ENCODE results near the gene NDNF. TPM values are rescaled to one million over a fixed set of nuclear protein-coding genes. Genes with fewer than 3 reads are reported as not detected.

Gene NDNF
- total and polyA plus RNA-seq, 5 donors from 2014 or later: 0.11 TPM; not detected in 4

DNA sequence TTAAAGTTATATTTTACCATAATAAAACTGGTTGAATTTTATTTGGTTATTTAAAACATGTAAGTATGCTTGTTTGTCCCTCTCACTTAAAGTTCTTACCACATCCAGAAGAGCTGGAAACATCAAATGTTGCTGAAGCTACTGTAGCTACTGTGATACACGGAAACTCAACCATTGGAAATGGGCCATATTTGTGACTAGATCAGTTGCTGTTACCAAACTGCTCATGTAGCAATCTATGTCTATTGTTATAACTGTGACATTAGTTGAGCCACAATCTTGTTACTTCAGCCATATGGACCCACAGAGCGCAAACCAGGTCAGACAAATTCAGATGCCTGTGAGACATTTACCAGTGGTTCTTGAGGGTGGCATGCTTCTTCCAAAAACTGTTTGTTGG, 41.6 kb downstream of the NDNF start:
- Histone ChIP-seq H3K9me3 (ENCODE audit: control insufficient read depth in 2 of 2, low read length in 2 of 2) (no peaks in the 10 kb centered on the region), H3K4me3 (ENCODE audit: low read depth, low read length) (no peak overlapping the region)

DNA sequence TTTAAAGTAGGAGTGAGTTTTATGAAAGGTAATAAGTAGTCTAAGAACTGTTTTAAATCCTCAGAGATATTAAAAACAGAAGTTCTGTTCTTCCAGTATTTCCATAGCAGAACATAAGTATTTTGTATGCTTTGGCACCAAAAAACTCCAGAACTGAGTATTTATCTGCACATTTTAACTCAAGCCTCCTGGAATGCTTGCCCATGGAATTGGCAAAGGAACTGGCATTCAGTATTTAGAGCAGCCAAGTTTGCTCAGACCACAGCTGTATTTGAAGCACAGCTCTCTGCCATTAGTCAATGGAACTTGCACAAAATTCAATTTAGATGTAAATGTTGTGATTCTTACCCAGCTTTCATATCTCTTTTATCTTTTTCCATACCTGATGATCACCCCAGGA, 42.2 kb downstream of the NDNF start:
- Mint-ChIP-seq H3K9me3 (peaks cover 0 to 5% (median 0%) of the 10 kb centered on the region in 7 donors), H3K4me1 (no peaks in the 10 kb centered on the region)
- no peaks in the 10 kb centered on the region for H3K9me3 ChIP-seq (ENCODE audit: control insufficient read depth in 2 of 2, low read length in 2 of 2)

More for the DNA sequence above, 41.6 kb downstream of the NDNF start:
- H3K36me3 ChIP-seq (ENCODE audit: control insufficient read depth, insufficient read depth, low read length): no peaks in the 10 kb centered on the region
- no peaks in the 10 kb centered on the region for H3K4me1 ChIP-seq (ENCODE audit: control insufficient read depth, insufficient read depth, low read length, poor library complexity, severe bottlenecking)
- ATAC-seq (ENCODE audit: low read depth in 2 of 2): no peak
- peaks cover 46% of the 10 kb centered on the region for H3K27me3 Mint-ChIP-seq
- H3K27me3 ChIP-seq (ENCODE audit: control insufficient read depth, insufficient read depth, low read length): peaks cover 8% of the 10 kb centered on the region
- no peak overlapping the region for H3K27ac ChIP-seq (ENCODE audit: insufficient read depth, low read length, poor library complexity, severe bottlenecking)
- DNase-seq: no peak
- H3K36me3 Mint-ChIP-seq: no peaks in the 10 kb centered on the region
- no peaks in the 10 kb centered on the region for H3K4me1 Mint-ChIP-seq
- H3K27ac Mint-ChIP-seq: no peak overlapping the region
- H3K4me3 Mint-ChIP-seq: no peak overlapping the region
- H3K9me3 Mint-ChIP-seq: peaks cover 0 to 5% (median 0%) of the 10 kb centered on the region in 7 donors

DNA sequence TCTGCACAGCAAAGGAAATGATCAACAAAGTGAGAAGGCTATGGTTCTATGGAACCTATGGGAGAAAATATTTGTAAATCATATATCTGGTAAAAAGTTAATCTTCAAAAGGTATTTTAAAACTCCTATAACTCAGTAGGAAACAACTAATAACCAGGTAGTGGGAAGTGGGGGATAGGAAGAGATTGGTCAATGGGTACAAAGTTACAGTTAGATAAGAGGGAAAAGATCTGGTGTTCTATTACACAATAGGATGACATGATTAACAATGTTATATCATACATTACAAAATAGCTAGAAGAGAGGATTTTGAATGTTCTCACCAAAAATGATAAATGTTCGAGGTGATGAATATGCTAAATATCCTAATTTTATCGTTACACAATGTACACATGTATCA, 46.3 kb downstream of the NDNF start:
- Histone ChIP-seq H3K27ac (ENCODE audit: insufficient read depth, low read length, poor library complexity, severe bottlenecking) (no peak overlapping the region), H3K4me3 (ENCODE audit: low read depth, low read length) (no peak overlapping the region), H3K4me1 (ENCODE audit: control insufficient read depth, insufficient read depth, low read length, poor library complexity, severe bottlenecking) (no peaks in the 10 kb centered on the region), H3K27me3 (ENCODE audit: control insufficient read depth, insufficient read depth, low read length) (peaks cover 6% of the 10 kb centered on the region), H3K36me3 (ENCODE audit: control insufficient read depth, insufficient read depth, low read length) (no peaks in the 10 kb centered on the region), H3K9me3 (ENCODE audit: control insufficient read depth in 2 of 2, low read length in 2 of 2) (no peaks in the 10 kb centered on the region)
- Mint-ChIP-seq H3K9me3 (peaks cover 0 to 5% (median 0%) of the 10 kb centered on the region in 7 donors), H3K4me1 (no peaks in the 10 kb centered on the region), H3K27ac (no peak overlapping the region), H3K27me3 (peaks cover 33% of the 10 kb centered on the region), H3K36me3 (no peaks in the 10 kb centered on the region), H3K4me3 (no peak overlapping the region)
- ATAC-seq (ENCODE audit: low read depth in 2 of 2): no peak
- no peak for DNase-seq

More for the DNA sequence above, 42.2 kb downstream of the NDNF start:
- Histone ChIP-seq H3K27me3 (ENCODE audit: control insufficient read depth, insufficient read depth, low read length) (peaks cover 10% of the 10 kb centered on the region), H3K27ac (ENCODE audit: insufficient read depth, low read length, poor library complexity, severe bottlenecking) (no peak overlapping the region), H3K36me3 (ENCODE audit: control insufficient read depth, insufficient read depth, low read length) (no peaks in the 10 kb centered on the region), H3K4me1 (ENCODE audit: control insufficient read depth, insufficient read depth, low read length, poor library complexity, severe bottlenecking) (no peaks in the 10 kb centered on the region), H3K4me3 (ENCODE audit: low read depth, low read length) (no peak overlapping the region)
- H3K4me3 Mint-ChIP-seq: no peak overlapping the region
- no peak for DNase-seq
- H3K36me3 Mint-ChIP-seq: no peaks in the 10 kb centered on the region
- peaks cover 47% of the 10 kb centered on the region for H3K27me3 Mint-ChIP-seq
- no peak for ATAC-seq (ENCODE audit: low read depth in 2 of 2)
- H3K27ac Mint-ChIP-seq: no peak overlapping the region

DNA sequence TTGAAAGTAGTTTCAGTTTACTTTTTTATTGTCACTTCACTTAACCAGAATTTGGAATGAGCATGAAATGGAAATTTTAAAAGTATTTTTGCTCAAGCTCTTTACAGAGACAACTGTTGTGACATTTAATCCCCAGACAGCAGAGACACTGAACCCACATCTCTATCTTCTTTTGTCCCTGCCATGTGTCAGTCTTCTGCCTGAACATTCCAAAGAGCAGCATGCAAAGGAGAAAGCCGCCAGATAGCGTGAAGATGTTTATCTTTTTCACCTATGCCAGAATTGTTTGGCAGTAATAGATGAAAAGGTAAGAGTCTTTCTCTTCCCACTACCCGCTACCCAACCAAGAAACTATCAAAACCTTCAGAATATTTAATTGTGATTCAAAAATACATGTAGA, 46.8 kb downstream of the NDNF start:
- no peaks in the 10 kb centered on the region for H3K4me1 Mint-ChIP-seq
- H3K27ac Mint-ChIP-seq: peak overlapping the region in 1 of 3 donors; percentile 70
- no peaks in the 10 kb centered on the region for H3K9me3 ChIP-seq (ENCODE audit: control insufficient read depth in 2 of 2, low read length in 2 of 2)
- ATAC-seq (ENCODE audit: low read depth in 2 of 2) (no peak), DNase-seq (no peak)
- H3K4me1 ChIP-seq (ENCODE audit: control insufficient read depth, insufficient read depth, low read length, poor library complexity, severe bottlenecking): no peaks in the 10 kb centered on the region
- peaks cover 6% of the 10 kb centered on the region for H3K27me3 ChIP-seq (ENCODE audit: control insufficient read depth, insufficient read depth, low read length)
- no peaks in the 10 kb centered on the region for H3K36me3 Mint-ChIP-seq
- H3K4me3 Mint-ChIP-seq: no peak overlapping the region
- H3K9me3 Mint-ChIP-seq: peaks cover 0 to 5% (median 0%) of the 10 kb centered on the region in 7 donors
- H3K4me3 ChIP-seq (ENCODE audit: low read depth, low read length): no peak overlapping the region
- H3K36me3 ChIP-seq (ENCODE audit: control insufficient read depth, insufficient read depth, low read length): no peaks in the 10 kb centered on the region
- H3K27me3 Mint-ChIP-seq: peaks cover 35% of the 10 kb centered on the region
- H3K27ac ChIP-seq (ENCODE audit: insufficient read depth, low read length, poor library complexity, severe bottlenecking): no peak overlapping the region

DNA sequence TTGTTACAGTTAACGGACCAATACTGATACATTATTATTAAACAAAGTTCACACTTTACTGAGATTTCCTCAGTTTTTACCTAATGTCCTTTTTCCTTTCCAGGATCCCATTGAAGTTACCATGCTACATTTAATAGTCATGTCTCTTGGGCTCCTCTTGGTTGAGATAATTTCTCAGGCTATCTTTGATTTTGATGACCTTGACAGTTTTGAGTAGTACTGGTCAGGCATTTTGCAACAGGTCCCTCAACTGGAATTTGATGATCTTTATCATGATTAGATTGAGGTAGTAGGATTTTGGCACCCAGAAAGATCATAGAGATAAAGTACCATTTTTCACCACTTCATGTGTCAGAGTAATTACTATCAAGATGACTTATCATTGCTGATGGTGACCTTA, 53.8 kb downstream of the NDNF start:
- Histone ChIP-seq H3K27me3 (ENCODE audit: control insufficient read depth, insufficient read depth, low read length) (peaks cover 5% of the 10 kb centered on the region), H3K36me3 (ENCODE audit: control insufficient read depth, insufficient read depth, low read length) (no peaks in the 10 kb centered on the region), H3K27ac (ENCODE audit: insufficient read depth, low read length, poor library complexity, severe bottlenecking) (no peak overlapping the region), H3K4me3 (ENCODE audit: low read depth, low read length) (no peak overlapping the region), H3K4me1 (ENCODE audit: control insufficient read depth, insufficient read depth, low read length, poor library complexity, severe bottlenecking) (no peaks in the 10 kb centered on the region), H3K9me3 (ENCODE audit: control insufficient read depth in 2 of 2, low read length in 2 of 2) (no peaks in the 10 kb centered on the region)
- Mint-ChIP-seq H3K4me1 (peaks cover 0 to 6% (median 0%) of the 10 kb centered on the region in 4 donors), H3K27me3 (peaks cover 18% of the 10 kb centered on the region), H3K4me3 (no peak overlapping the region), H3K27ac (no peak overlapping the region), H3K36me3 (no peaks in the 10 kb centered on the region), H3K9me3 (no peaks in the 10 kb centered on the region)
- no peak for ATAC-seq (ENCODE audit: low read depth in 2 of 2)
- no peak for DNase-seq

GRCh38 chr4:121016611-121017010, 55.7 kb downstream of the NDNF start:
- Histone ChIP-seq H3K27me3 (ENCODE audit: control insufficient read depth, insufficient read depth, low read length) (peaks cover 9% of the 10 kb centered on the region), H3K4me3 (ENCODE audit: low read depth, low read length) (no peak overlapping the region), H3K4me1 (ENCODE audit: control insufficient read depth, insufficient read depth, low read length, poor library complexity, severe bottlenecking) (no peaks in the 10 kb centered on the region), H3K36me3 (ENCODE audit: control insufficient read depth, insufficient read depth, low read length) (no peaks in the 10 kb centered on the region), H3K9me3 (ENCODE audit: control insufficient read depth in 2 of 2, low read length in 2 of 2) (no peaks in the 10 kb centered on the region), H3K27ac (ENCODE audit: insufficient read depth, low read length, poor library complexity, severe bottlenecking) (no peak overlapping the region)
- DNase-seq (no peak), ATAC-seq (ENCODE audit: low read depth in 2 of 2) (no peak)
- Mint-ChIP-seq H3K36me3 (no peaks in the 10 kb centered on the region), H3K9me3 (no peaks in the 10 kb centered on the region), H3K27ac (no peak overlapping the region), H3K4me1 (peaks cover 0 to 9% (median 0%) of the 10 kb centered on the region in 4 donors), H3K4me3 (no peak overlapping the region), H3K27me3 (peaks cover 21% of the 10 kb centered on the region)

DNA sequence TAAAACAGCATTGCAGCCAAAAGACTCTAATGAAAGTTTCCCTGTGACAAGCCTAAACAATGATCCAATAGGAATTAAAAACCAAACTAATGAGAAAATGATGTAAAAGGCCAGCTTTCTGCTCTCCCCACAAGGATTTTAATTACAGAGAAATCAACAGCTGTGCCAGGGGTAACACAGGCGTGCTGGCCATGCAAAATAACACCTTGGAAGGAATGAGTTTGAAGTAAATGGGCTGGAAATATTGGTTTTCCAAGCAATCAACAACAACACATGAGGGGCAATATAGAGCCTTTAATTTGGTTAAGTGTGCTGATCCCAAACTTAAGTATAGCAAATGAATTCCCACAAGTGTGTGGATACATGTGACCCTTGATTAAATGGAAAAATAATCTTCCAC, 56.9 kb downstream of the NDNF start:
- H3K4me1 Mint-ChIP-seq: peaks cover 0 to 13% (median 0%) of the 10 kb centered on the region in 4 donors
- Histone ChIP-seq H3K27me3 (ENCODE audit: control insufficient read depth, insufficient read depth, low read length) (peaks cover 11% of the 10 kb centered on the region), H3K36me3 (ENCODE audit: control insufficient read depth, insufficient read depth, low read length) (no peaks in the 10 kb centered on the region), H3K4me1 (ENCODE audit: control insufficient read depth, insufficient read depth, low read length, poor library complexity, severe bottlenecking) (no peaks in the 10 kb centered on the region), H3K4me3 (ENCODE audit: low read depth, low read length) (no peak overlapping the region), H3K9me3 (ENCODE audit: control insufficient read depth in 2 of 2, low read length in 2 of 2) (no peaks in the 10 kb centered on the region), H3K27ac (ENCODE audit: insufficient read depth, low read length, poor library complexity, severe bottlenecking) (no peak overlapping the region)
- H3K9me3 Mint-ChIP-seq: no peaks in the 10 kb centered on the region
- DNase-seq: no peak
- no peaks in the 10 kb centered on the region for H3K36me3 Mint-ChIP-seq
- H3K4me3 Mint-ChIP-seq: no peak overlapping the region
- H3K27ac Mint-ChIP-seq: no peak overlapping the region
- ATAC-seq (ENCODE audit: low read depth in 2 of 2): no peak
- H3K27me3 Mint-ChIP-seq: peaks cover 16% of the 10 kb centered on the region

GRCh38 chr4:121014544-121014943, 57.8 kb downstream of the NDNF start:
- Mint-ChIP-seq H3K9me3 (no peaks in the 10 kb centered on the region), H3K27me3 (peaks cover 21% of the 10 kb centered on the region), H3K27ac (no peak overlapping the region), H3K4me3 (no peak overlapping the region), H3K36me3 (no peaks in the 10 kb centered on the region), H3K4me1 (peaks cover 0 to 22% (median 5%) of the 10 kb centered on the region in 4 donors)
- H3K27ac ChIP-seq (ENCODE audit: insufficient read depth, low read length, poor library complexity, severe bottlenecking): no peak overlapping the region
- no peak overlapping the region for H3K4me3 ChIP-seq (ENCODE audit: low read depth, low read length)
- DNase-seq (no peak), ATAC-seq (ENCODE audit: low read depth in 2 of 2) (no peak)
- no peaks in the 10 kb centered on the region for H3K9me3 ChIP-seq (ENCODE audit: control insufficient read depth in 2 of 2, low read length in 2 of 2)
- no peaks in the 10 kb centered on the region for H3K4me1 ChIP-seq (ENCODE audit: control insufficient read depth, insufficient read depth, low read length, poor library complexity, severe bottlenecking)
- no peaks in the 10 kb centered on the region for H3K36me3 ChIP-seq (ENCODE audit: control insufficient read depth, insufficient read depth, low read length)
- H3K27me3 ChIP-seq (ENCODE audit: control insufficient read depth, insufficient read depth, low read length): peaks cover 8% of the 10 kb centered on the region

All from CD4-positive, CD25-positive, alpha-beta regulatory T cell (primary cell).